KMS-11 (cell line): Measurements from ENCODE around the gene PDZD8.

Source experiments
- H2AFZ ChIP-seq: fragments of 200-600 bp; sonication (generic); 2 replicates; pipeline ENCODE4 v1.6.1; 2016; ENCODE audit warnings: antibody characterized with exemption, mixed run types, low read depth
- H3K27ac ChIP-seq: fragments of 200-600 bp; sonication (generic); 2 replicates; pipeline ENCODE4 v1.6.1; 2016; ENCODE audit warnings: mild to moderate bottlenecking, mixed run types
- H3K27me3 ChIP-seq: fragments of 200-600 bp; sonication (generic); 2 replicates; pipeline ENCODE4 v1.6.1; 2017; ENCODE audit warnings: mild to moderate bottlenecking, low read depth, mixed run types, moderate library complexity; ENCODE audit not compliant: insufficient read depth
- H3K36me3 ChIP-seq: fragments of 200-600 bp; sonication (generic); 2 replicates; pipeline ENCODE4 v1.6.1; 2017; ENCODE audit warnings: mild to moderate bottlenecking, mixed run types; ENCODE audit not compliant: insufficient read depth
- H3K4me1 ChIP-seq: fragments of 200-600 bp; sonication (generic); 2 replicates; pipeline ENCODE4 v1.6.1; 2016; ENCODE audit warnings: mild to moderate bottlenecking, low read depth, mixed run types; ENCODE audit not compliant: poor library complexity, severe bottlenecking
- H3K4me2 ChIP-seq: fragments of 200-600 bp; sonication (generic); 2 replicates; pipeline ENCODE4 v1.7.0; 2016; ENCODE audit warnings: mild to moderate bottlenecking, mixed run types
- H3K4me3 ChIP-seq: fragments of 200-600 bp; sonication (generic); IDR thresholded peaks from 2 replicates; pipeline ENCODE4 v1.6.1; 2017; ENCODE audit warnings: low read depth, low read length, mixed read lengths; ENCODE audit not compliant: insufficient read depth
- H3K79me2 ChIP-seq: fragments of 200-600 bp; sonication (generic); 2 replicates; pipeline ENCODE4 v1.6.1; 2016; ENCODE audit warnings: low read depth, mixed run types; ENCODE audit not compliant: insufficient read depth
- H3K9ac ChIP-seq: fragments of 200-600 bp; sonication (generic); 2 replicates; pipeline ENCODE4 v1.6.1; 2016; ENCODE audit warnings: mild to moderate bottlenecking, mixed run types
- H4K20me1 ChIP-seq: fragments of 200-600 bp; sonication (generic); 2 replicates; pipeline ENCODE4 v1.6.1; 2016; ENCODE audit warnings: mild to moderate bottlenecking, mixed run types; ENCODE audit not compliant: insufficient read depth
- TF ChIP-seq, protein P1 (sequence below): fragments of 200-600 bp; sonication (generic); conservative IDR thresholded peaks from 2 replicates; pipeline ENCODE4 v1.6.1; 2017; ENCODE audit warnings: low read depth, mild to moderate bottlenecking, antibody characterized with exemption, low read length, moderate library complexity, mixed read lengths

The PDZD8 gene

DNA sequence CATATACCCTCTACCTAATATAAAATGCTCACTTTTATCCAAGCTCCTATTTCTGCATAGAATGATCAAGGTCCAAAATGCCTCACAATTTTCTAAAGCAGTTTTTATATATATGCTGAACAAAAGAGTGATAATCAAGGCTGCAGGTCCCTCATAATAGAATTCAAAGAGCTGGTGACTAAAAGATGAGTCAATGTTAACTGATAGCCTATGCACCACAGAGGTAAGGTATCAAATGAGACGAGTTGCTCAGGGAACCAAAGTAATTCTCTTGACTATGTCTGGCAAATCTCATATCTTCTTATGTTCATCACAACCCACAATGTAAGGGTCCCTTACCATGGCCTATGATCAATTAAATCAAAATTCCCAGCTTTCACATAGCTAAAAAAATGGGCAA lies 15.2 kb downstream of the PDZD8 start:
- no peak overlapping the region for H2AFZ ChIP-seq
- no peak overlapping the region for H3K4me3 ChIP-seq
- H3K27me3 ChIP-seq: no peaks in the 10 kb centered on the region
- TF ChIP-seq, protein P1, sequence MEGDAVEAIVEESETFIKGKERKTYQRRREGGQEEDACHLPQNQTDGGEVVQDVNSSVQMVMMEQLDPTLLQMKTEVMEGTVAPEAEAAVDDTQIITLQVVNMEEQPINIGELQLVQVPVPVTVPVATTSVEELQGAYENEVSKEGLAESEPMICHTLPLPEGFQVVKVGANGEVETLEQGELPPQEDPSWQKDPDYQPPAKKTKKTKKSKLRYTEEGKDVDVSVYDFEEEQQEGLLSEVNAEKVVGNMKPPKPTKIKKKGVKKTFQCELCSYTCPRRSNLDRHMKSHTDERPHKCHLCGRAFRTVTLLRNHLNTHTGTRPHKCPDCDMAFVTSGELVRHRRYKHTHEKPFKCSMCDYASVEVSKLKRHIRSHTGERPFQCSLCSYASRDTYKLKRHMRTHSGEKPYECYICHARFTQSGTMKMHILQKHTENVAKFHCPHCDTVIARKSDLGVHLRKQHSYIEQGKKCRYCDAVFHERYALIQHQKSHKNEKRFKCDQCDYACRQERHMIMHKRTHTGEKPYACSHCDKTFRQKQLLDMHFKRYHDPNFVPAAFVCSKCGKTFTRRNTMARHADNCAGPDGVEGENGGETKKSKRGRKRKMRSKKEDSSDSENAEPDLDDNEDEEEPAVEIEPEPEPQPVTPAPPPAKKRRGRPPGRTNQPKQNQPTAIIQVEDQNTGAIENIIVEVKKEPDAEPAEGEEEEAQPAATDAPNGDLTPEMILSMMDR: no peak
- H3K4me2 ChIP-seq: no peak overlapping the region
- no peak overlapping the region for H3K9ac ChIP-seq
- no peak overlapping the region for H3K27ac ChIP-seq
- H3K4me1 ChIP-seq: peaks cover 63% of the 10 kb centered on the region
- peaks cover 8% of the 10 kb centered on the region; the same call in 1 of the 2 replicates for H4K20me1 ChIP-seq
- no peaks in the 10 kb centered on the region for H3K36me3 ChIP-seq
- peaks cover 78% of the 10 kb centered on the region for H3K79me2 ChIP-seq

DNA sequence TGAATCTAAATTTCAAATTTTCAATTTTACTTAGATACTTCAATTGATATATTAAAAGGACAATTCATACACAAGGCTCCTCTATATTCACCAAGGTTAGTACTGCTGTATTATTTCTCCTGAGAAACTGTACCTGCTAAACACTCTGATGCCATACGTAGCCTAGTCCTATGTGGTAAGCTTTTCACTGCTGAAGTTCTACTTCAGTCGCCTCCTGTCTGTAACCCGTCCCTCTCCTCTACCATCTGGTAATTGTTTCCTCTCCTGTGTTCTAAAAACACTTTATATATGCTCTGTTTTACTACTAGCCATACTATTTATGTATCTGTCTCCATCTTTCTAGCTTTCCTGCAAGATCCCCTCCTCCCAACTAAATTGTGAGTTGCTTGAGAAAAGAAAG lies 20.2 kb downstream of the PDZD8 start:
- Histone ChIP-seq H3K79me2 (peaks cover 57% of the 10 kb centered on the region), H2AFZ (no peak overlapping the region), H4K20me1 (peaks cover 15% of the 10 kb centered on the region; the same call in 1 of the 2 replicates), H3K27me3 (no peaks in the 10 kb centered on the region), H3K27ac (no peak overlapping the region), H3K36me3 (no peaks in the 10 kb centered on the region), H3K4me1 (peaks cover 42% of the 10 kb centered on the region), H3K4me3 (no peak overlapping the region), H3K4me2 (no peak overlapping the region), H3K9ac (no peak overlapping the region)
- TF ChIP-seq, protein P1: no peak

DNA sequence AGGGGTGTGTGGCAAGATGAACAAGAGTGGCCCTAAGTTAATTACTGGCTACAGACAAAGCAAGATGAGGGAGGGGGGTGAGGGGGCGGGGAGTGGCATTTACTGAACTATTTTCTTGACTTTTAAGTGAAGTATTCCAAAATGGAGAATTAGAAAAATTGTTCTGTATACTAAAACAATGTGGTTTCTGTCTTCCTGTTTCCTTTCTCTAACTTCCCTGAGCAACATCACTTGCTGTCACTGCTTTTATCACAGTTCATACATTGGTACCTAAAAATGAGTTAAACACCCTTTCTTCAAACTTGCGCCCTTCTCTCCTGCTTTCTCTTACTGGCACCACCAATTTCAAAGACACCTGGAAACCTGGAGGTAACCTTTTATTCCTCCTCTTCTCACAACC lies 21.6 kb downstream of the PDZD8 start:
- TF ChIP-seq, protein P1: no peak
- H3K27me3 ChIP-seq: no peaks in the 10 kb centered on the region
- no peak overlapping the region for H2AFZ ChIP-seq
- H4K20me1 ChIP-seq: peaks cover 15% of the 10 kb centered on the region
- no peak overlapping the region for H3K9ac ChIP-seq
- H3K36me3 ChIP-seq: no peaks in the 10 kb centered on the region
- H3K79me2 ChIP-seq: peaks cover 51% of the 10 kb centered on the region
- peaks cover 42% of the 10 kb centered on the region for H3K4me1 ChIP-seq
- H3K4me3 ChIP-seq: no peak overlapping the region
- no peak overlapping the region for H3K4me2 ChIP-seq
- H3K27ac ChIP-seq: no peak overlapping the region

DNA sequence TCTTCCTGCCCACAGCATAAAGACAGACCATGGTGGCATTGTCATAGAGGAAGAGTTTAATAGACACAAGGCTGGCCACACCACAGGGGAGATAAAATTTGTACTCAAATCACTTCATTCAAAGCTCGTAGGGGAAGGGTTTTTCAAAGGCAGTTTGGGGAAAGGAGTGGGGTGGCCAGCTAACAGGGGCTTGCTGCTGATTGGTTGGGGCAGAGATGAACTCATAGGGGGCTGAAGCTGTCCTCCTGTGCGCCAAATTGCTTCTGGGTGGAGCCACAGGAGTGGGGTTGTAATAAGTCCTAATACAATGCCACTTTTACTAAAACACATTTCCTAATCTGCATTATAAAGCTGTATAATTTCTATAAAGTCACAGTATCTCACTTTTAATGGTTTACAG lies 22.5 kb downstream of the PDZD8 start:
- no peak overlapping the region for H3K27ac ChIP-seq
- H3K27me3 ChIP-seq: no peaks in the 10 kb centered on the region
- no peak overlapping the region for H3K4me3 ChIP-seq
- H3K4me2 ChIP-seq: no peak overlapping the region
- peaks cover 42% of the 10 kb centered on the region for H3K4me1 ChIP-seq
- H3K9ac ChIP-seq: no peak overlapping the region
- H2AFZ ChIP-seq: no peak overlapping the region
- H3K36me3 ChIP-seq: no peaks in the 10 kb centered on the region
- TF ChIP-seq, protein P1: no peak
- H3K79me2 ChIP-seq: peaks cover 61% of the 10 kb centered on the region
- peaks cover 15% of the 10 kb centered on the region for H4K20me1 ChIP-seq
